HAP-1 (cell line): Measurements from ENCODE around the gene DOCK8.
"Not testable (repeated sequence)": the region's sequence is repeated elsewhere in the genome, so short reads cannot be mapped to it uniquely, and the experiment has no call there.

ENCODE experiments used
- DNase-seq, 2 experiments: peaks; one replicate each; pipeline ENCODE4 v3.0.0-alpha.2; 2016 to 2020; ENCODE audit warnings: low spot score in 2 of 2
- H3K27me3 ChIP-seq: fragments of 250-450 bp; sonication (Bioruptor Pico); 2 replicates; pipeline ENCODE4 v1.5.1; 2020; ENCODE audit warnings: low read depth, mild to moderate bottlenecking, moderate library complexity
- H3K36me3 ChIP-seq: fragments of 250-450 bp; sonication (Bioruptor Pico); replicated peaks from 2 replicates; pipeline ENCODE4 v1.5.1; 2020; ENCODE audit warnings: mild to moderate bottlenecking
- H3K4me1 ChIP-seq: fragments of 250-450 bp; sonication (Bioruptor Pico); 2 replicates; pipeline ENCODE4 v1.5.1; 2020; ENCODE audit warnings: mild to moderate bottlenecking
- H3K4me3 ChIP-seq: fragments of 250-450 bp; sonication (Bioruptor Pico); 2 replicates; pipeline ENCODE4 v1.5.1; 2020; ENCODE audit warnings: mild to moderate bottlenecking, moderate library complexity
- H3K9me3 ChIP-seq: fragments of 250-450 bp; sonication (Bioruptor Pico); 2 replicates; pipeline ENCODE4 v1.5.1; 2020; ENCODE audit warnings: mild to moderate bottlenecking, moderate library complexity
- in situ Hi-C: fragments of 300-500 bp; cut with MboI; formaldehyde crosslinking; loops from 3 replicates; pipeline ENCODE4 v1.14.3; 2020; ENCODE audit warnings: low sequenced_read_pairs, inconsistent platforms, mixed read lengths

DOCK8 gene

GRCh38 chr9:392077-392804 lies 177.6 kb downstream of the DOCK8 start:
- Histone ChIP-seq H3K9me3 (no peaks in the 10 kb centered on the region), H3K36me3 (no peaks in the 10 kb centered on the region), H3K27me3 (no peaks in the 10 kb centered on the region), H3K4me3 (no peak overlapping the region), H3K4me1 (peaks cover 4% of the 10 kb centered on the region; the same call in 1 of the 2 replicates)
- no peak for DNase-seq
- in situ Hi-C loops: no loop called here

- Histone ChIP-seq H3K9me3 (no peaks in the 10 kb centered on the region), H3K27me3 (no peaks in the 10 kb centered on the region)
- in situ Hi-C loops: no loop called here
Observed at GRCh38 chr9:394347-395052, 179.8 kb downstream of the DOCK8 start.

GRCh38 chr9:396396-396795 lies 181.7 kb downstream of the DOCK8 start:
- Histone ChIP-seq H3K36me3 (no peaks in the 10 kb centered on the region), H3K4me1 (no peaks in the 10 kb centered on the region), H3K4me3 (no peak overlapping the region), H3K9me3 (no peaks in the 10 kb centered on the region), H3K27me3 (no peaks in the 10 kb centered on the region)
- in situ Hi-C loops: no loop called here
- no peak for DNase-seq

More at GRCh38 chr9:394347-395052, 179.8 kb downstream of the DOCK8 start:
- no peak overlapping the region for H3K4me3 ChIP-seq
- no peak for DNase-seq
- no peaks in the 10 kb centered on the region for H3K36me3 ChIP-seq
- peaks cover 4% of the 10 kb centered on the region; the same call in 1 of the 2 replicates for H3K4me1 ChIP-seq

GRCh38 chr9:398085-398484 lies 183.4 kb downstream of the DOCK8 start:
- no peaks in the 10 kb centered on the region for H3K4me1 ChIP-seq
- H3K27me3 ChIP-seq: no peaks in the 10 kb centered on the region
- no peaks in the 10 kb centered on the region for H3K36me3 ChIP-seq
- no peaks in the 10 kb centered on the region for H3K9me3 ChIP-seq
- H3K4me3 ChIP-seq: no peak overlapping the region
- DNase-seq: no peak
- in situ Hi-C loops: no loop called here

- no peaks in the 10 kb centered on the region for H3K27me3 ChIP-seq
- H3K9me3 ChIP-seq: no peaks in the 10 kb centered on the region
- DNase-seq: peak in 1 of 2 experiments; percentile 10
- no peak overlapping the region for H3K4me3 ChIP-seq
- H3K36me3 ChIP-seq: no peaks in the 10 kb centered on the region
- in situ Hi-C loops: no loop called here
- H3K4me1 ChIP-seq: peaks cover 9% of the 10 kb centered on the region
Observed at GRCh38 chr9:401223-401622, 186.6 kb downstream of the DOCK8 start.

- Histone ChIP-seq H3K4me3 (no peak overlapping the region), H3K9me3 (no peaks in the 10 kb centered on the region), H3K4me1 (peaks cover 9% of the 10 kb centered on the region), H3K36me3 (no peaks in the 10 kb centered on the region), H3K27me3 (no peaks in the 10 kb centered on the region)
- DNase-seq: no peak
- in situ Hi-C loops: no loop called here
Observed at GRCh38 chr9:404234-404633, 189.6 kb downstream of the DOCK8 start.

GRCh38 chr9:405341-405740 lies 190.7 kb downstream of the DOCK8 start:
- in situ Hi-C loops: no loop called here
- H3K36me3 ChIP-seq: no peaks in the 10 kb centered on the region
- peak in 1 of 2 experiments; percentile 29 for DNase-seq

GRCh38 chr9:406886-407654 lies 192.4 kb downstream of the DOCK8 start:
- H3K4me3 ChIP-seq: no peak overlapping the region

More at GRCh38 chr9:405341-405740, 190.7 kb downstream of the DOCK8 start:
- Histone ChIP-seq H3K4me3 (no peak overlapping the region), H3K27me3 (no peaks in the 10 kb centered on the region), H3K4me1 (peaks cover 9% of the 10 kb centered on the region), H3K9me3 (no peaks in the 10 kb centered on the region)

GRCh38 chr9:409655-410054 lies 195.0 kb downstream of the DOCK8 start:
- H3K9me3 ChIP-seq, DNase-seq, H3K36me3 ChIP-seq, in situ Hi-C loops, H3K27me3 ChIP-seq, H3K4me1 ChIP-seq, H3K4me3 ChIP-seq: not testable (repeated sequence)

More at GRCh38 chr9:406886-407654, 192.4 kb downstream of the DOCK8 start:
- in situ Hi-C loops: no loop called here
- no peak for DNase-seq
- Histone ChIP-seq H3K36me3 (no peaks in the 10 kb centered on the region), H3K4me1 (peaks cover 9% of the 10 kb centered on the region), H3K27me3 (no peaks in the 10 kb centered on the region), H3K9me3 (no peaks in the 10 kb centered on the region)

GRCh38 chr9:414595-414994 lies 199.9 kb downstream of the DOCK8 start:
- Histone ChIP-seq H3K9me3 (no peaks in the 10 kb centered on the region), H3K27me3 (no peaks in the 10 kb centered on the region), H3K4me1 (no peaks in the 10 kb centered on the region), H3K4me3 (no peak overlapping the region), H3K36me3 (no peaks in the 10 kb centered on the region)
- DNase-seq: no peak
- in situ Hi-C loops: no loop called here

GRCh38 chr9:419571-420171 lies 205.0 kb downstream of the DOCK8 start:
- H3K9me3 ChIP-seq: no peaks in the 10 kb centered on the region
- in situ Hi-C loops: no loop called here
- no peaks in the 10 kb centered on the region for H3K27me3 ChIP-seq
- H3K4me3 ChIP-seq: no peak overlapping the region
- no peak for DNase-seq
- no peaks in the 10 kb centered on the region for H3K4me1 ChIP-seq
- H3K36me3 ChIP-seq: no peaks in the 10 kb centered on the region

GRCh38 chr9:421896-422295 lies 207.2 kb downstream of the DOCK8 start:
- H3K4me1 ChIP-seq: no peaks in the 10 kb centered on the region
- DNase-seq: no peak
- H3K9me3 ChIP-seq: no peaks in the 10 kb centered on the region
- no peaks in the 10 kb centered on the region for H3K27me3 ChIP-seq
- in situ Hi-C loops: no loop called here
- H3K4me3 ChIP-seq: no peak overlapping the region
- H3K36me3 ChIP-seq: no peaks in the 10 kb centered on the region

GRCh38 chr9:426264-426663 lies 211.6 kb downstream of the DOCK8 start:
- no peaks in the 10 kb centered on the region for H3K4me1 ChIP-seq
- in situ Hi-C loops: no loop called here
- H3K36me3 ChIP-seq: no peaks in the 10 kb centered on the region
- H3K27me3 ChIP-seq: no peaks in the 10 kb centered on the region
- no peak for DNase-seq
- H3K4me3 ChIP-seq: no peak overlapping the region
- H3K9me3 ChIP-seq: no peaks in the 10 kb centered on the region
